GM10248 (cell line): ENCODE results near the gene ACTR6.

ENCODE experiments used
- CTCF ChIA-PET: fragments of 300-600 bp; sonication (Branson Sonifier 250); formaldehyde crosslinking; extraction: SDS; loops from one replicate; lab custom pipeline; 2021; ENCODE audit warnings: antibody characterized with exemption; lab: Yijun Ruan, JAX
- POLR2A ChIA-PET: fragments of 350-650 bp; sonication (Branson Sonifier 250); formaldehyde crosslinking; extraction: SDS; loops from one replicate; lab custom pipeline; 2020; ENCODE audit warnings: antibody characterized with exemption; lab: Yijun Ruan, JAX
- DNase-seq: peaks from one replicate; pipeline ENCODE4 v3.0.0; 2012; ENCODE audit errors: extremely low spot score
- TF ChIP-seq, protein P1 (sequence below): IDR thresholded peaks from 2 replicates; pipeline ENCODE4 v1.5.1; 2012; ENCODE audit warnings: mild to moderate bottlenecking, low read depth; ENCODE audit errors: extremely low read depth, missing control alignments, control extremely low read depth

ACTR6 gene

DNA sequence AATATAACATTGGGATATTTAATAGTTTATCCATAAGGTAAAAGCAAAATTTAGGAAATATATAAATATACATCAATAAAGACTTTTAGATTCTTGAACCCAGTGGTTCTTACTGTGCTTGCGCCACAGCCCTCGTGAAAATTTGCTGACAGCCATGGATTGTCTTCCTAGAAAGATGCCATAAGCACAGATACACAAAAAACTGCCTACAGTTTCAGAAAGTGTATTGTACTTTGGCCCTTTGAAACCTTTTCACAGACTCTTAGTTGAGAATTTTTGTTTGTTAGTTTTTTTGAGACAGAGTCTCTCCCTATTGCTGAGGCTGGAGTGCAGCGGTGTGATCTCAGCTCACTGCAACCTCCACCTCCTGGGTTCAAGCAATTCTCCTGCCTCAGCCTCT is 38.2 kb downstream of the ACTR6 start:
- TF ChIP-seq, protein P1, sequence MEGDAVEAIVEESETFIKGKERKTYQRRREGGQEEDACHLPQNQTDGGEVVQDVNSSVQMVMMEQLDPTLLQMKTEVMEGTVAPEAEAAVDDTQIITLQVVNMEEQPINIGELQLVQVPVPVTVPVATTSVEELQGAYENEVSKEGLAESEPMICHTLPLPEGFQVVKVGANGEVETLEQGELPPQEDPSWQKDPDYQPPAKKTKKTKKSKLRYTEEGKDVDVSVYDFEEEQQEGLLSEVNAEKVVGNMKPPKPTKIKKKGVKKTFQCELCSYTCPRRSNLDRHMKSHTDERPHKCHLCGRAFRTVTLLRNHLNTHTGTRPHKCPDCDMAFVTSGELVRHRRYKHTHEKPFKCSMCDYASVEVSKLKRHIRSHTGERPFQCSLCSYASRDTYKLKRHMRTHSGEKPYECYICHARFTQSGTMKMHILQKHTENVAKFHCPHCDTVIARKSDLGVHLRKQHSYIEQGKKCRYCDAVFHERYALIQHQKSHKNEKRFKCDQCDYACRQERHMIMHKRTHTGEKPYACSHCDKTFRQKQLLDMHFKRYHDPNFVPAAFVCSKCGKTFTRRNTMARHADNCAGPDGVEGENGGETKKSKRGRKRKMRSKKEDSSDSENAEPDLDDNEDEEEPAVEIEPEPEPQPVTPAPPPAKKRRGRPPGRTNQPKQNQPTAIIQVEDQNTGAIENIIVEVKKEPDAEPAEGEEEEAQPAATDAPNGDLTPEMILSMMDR = no peak
- CTCF ChIA-PET = no interaction called here
- no peak for DNase-seq
- POLR2A ChIA-PET = no interaction called here

GRCh38 chr12:100239589-100239988 is 39.0 kb downstream of the ACTR6 start:
- TF ChIP-seq, protein P1 = no peak
- DNase-seq = no peak
- ChIA-PET CTCF (interaction anchor here (1.8 kb wide), 1 partner anchor 10 kb away, joined by 4 read pairs; no protein-coding TSS in a partner anchor), POLR2A (no interaction called here)

- POLR2A ChIA-PET = no interaction called here
- CTCF ChIA-PET = interaction anchor here (3.8 kb wide), 1 partner anchor 9 kb away, joined by 12 read pairs; no protein-coding TSS in a partner anchor
- DNase-seq = no peak
- TF ChIP-seq, protein P1 = no peak
Measured at GRCh38 chr12:100243137-100243536, 42.5 kb downstream of the ACTR6 start.

GRCh38 chr12:100247765-100248164 is 47.1 kb downstream of the ACTR6 start:
- ChIA-PET POLR2A (no interaction called here), CTCF (interaction anchor here (2.6 kb wide), 1 partner anchor 13 kb away, joined by 8 read pairs; no protein-coding TSS in a partner anchor)
- no peak for DNase-seq
- TF ChIP-seq, protein P1 = no peak

GRCh38 chr12:100248886-100249285 is 48.3 kb downstream of the ACTR6 start:
- DNase-seq = no peak
- POLR2A ChIA-PET = no interaction called here

DNA sequence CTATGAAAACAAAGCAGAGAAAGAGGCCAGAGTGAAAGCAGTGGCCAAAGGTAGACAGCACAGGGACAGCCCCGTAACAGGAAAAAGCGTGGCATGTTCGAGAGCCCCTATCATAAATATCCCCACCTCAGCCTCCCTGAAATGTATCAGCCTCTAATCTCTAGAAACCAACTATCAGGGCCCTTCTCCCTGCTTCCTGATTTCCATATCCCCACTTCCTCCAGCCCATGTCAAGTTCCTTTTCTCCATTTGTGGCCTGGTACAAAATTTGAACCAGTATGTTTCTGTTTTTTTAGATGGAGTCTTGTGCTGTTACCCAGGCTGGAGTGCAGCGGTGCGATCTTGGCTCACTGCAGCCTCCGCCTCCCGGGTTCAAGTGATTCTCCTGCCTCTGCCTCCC is 49.3 kb downstream of the ACTR6 start:
- DNase-seq = no peak
- CTCF ChIA-PET = interaction anchor here (1.2 kb wide), 1 partner anchor 21 kb away, joined by 4 read pairs; no protein-coding TSS in a partner anchor
- POLR2A ChIA-PET = no interaction called here
- TF ChIP-seq, protein P1 = no peak

More at GRCh38 chr12:100248886-100249285, 48.3 kb downstream of the ACTR6 start:
- CTCF ChIA-PET = interaction anchor here (1.0 to 2.6 kb wide), 3 partner anchors 14 to 157 kb away, joined by 4 to 8 read pairs (median 4); no protein-coding TSS in a partner anchor
- TF ChIP-seq, protein P1 = no peak
